IMR-90 (cell line): ENCODE measurements around the gene OR8B4. TPM values are rescaled to one million over a fixed set of nuclear protein-coding genes. Genes with fewer than 3 reads are reported as not detected.

ENCODE experiments used
- ATAC-seq: fragments of 200-7000 bp; cut with Tn5 transposase; 2 replicates; pipeline ENCODE4 v1.9.1; 2020; ENCODE audit warnings: low read depth, mild to moderate bottlenecking, moderate library complexity
- BruUV-seq: library from RNA; stranded (reverse); fragments of 400-500 nt; replicated peaks from 2 replicates; lab custom pipeline; 2021; lab: Mats Ljungman, UMichigan
- CTCF ChIA-PET: fragments of 300-600 bp; formaldehyde crosslinking; extraction: SDS; loops from one replicate; lab custom pipeline; 2021; ENCODE audit warnings: antibody characterized with exemption; lab: Yijun Ruan, JAX
- POLR2A ChIA-PET: fragments of 300-600 bp; sonication (Branson Sonifier 250); formaldehyde crosslinking; loops from one replicate; lab custom pipeline; 2022; ENCODE audit warnings: antibody characterized with exemption; ENCODE audit not compliant: unreplicated experiment; lab: Charles Lee
- DNase-seq: peaks from one replicate; pipeline ENCODE4 v3.0.0; 2013
- H2AFZ ChIP-seq: replicated peaks from 2 replicates; pipeline ENCODE3; 2013; ENCODE audit warnings: low read length, mild to moderate bottlenecking; ENCODE audit not compliant: poor library complexity
- H2AK5ac ChIP-seq: 2 replicates; pipeline ENCODE4 v1.6.1; 2013; ENCODE audit warnings: low read depth, low read length, inconsistent platforms
- H2AK9ac ChIP-seq: replicated peaks from 2 replicates; pipeline ENCODE3; 2013; ENCODE audit warnings: mild to moderate bottlenecking, low read depth, low read length, moderate library complexity; ENCODE audit not compliant: poor library complexity
- H2BK120ac ChIP-seq: 2 replicates; pipeline ENCODE4 v1.6.1; 2013; ENCODE audit warnings: low read depth, low read length, inconsistent platforms
- H2BK15ac ChIP-seq: 3 replicates; pipeline ENCODE4 v1.6.1; 2013; ENCODE audit warnings: low read depth, low read length, inconsistent platforms
- H2BK20ac ChIP-seq: 2 replicates; pipeline ENCODE4 v1.6.1; 2013; ENCODE audit warnings: low read depth, mild to moderate bottlenecking, inconsistent platforms, low read length, moderate library complexity
- H2BK5ac ChIP-seq: 2 replicates; pipeline ENCODE4 v1.6.1; 2013; ENCODE audit warnings: mild to moderate bottlenecking, low read depth, low read length, inconsistent platforms; ENCODE audit not compliant: poor library complexity, severe bottlenecking
- H3K14ac ChIP-seq: replicated peaks from 2 replicates; pipeline ENCODE4 v1.6.1; 2013; ENCODE audit warnings: low read depth, low read length, inconsistent platforms
- H3K18ac ChIP-seq: 2 replicates; pipeline ENCODE4 v1.6.1; 2013; ENCODE audit warnings: low read depth, low read length, control low read depth
- H3K23ac ChIP-seq: 2 replicates; pipeline ENCODE4 v1.6.1; 2013; ENCODE audit warnings: low read depth, low read length, inconsistent platforms
- H3K27ac ChIP-seq: 2 replicates; pipeline ENCODE4 v1.5.1; 2013; ENCODE audit warnings: mild to moderate bottlenecking, control low read depth, low read length; ENCODE audit not compliant: insufficient read depth
- H3K27me3 ChIP-seq: 2 replicates; pipeline ENCODE4 v1.6.1; 2013; ENCODE audit warnings: low read length; ENCODE audit not compliant: control insufficient read depth, insufficient read depth
- H3K36me3 ChIP-seq: 2 replicates; pipeline ENCODE4 v1.6.1; 2013; ENCODE audit warnings: low read length, mixed read lengths; ENCODE audit not compliant: control insufficient read depth, insufficient read depth
- H3K4ac ChIP-seq: 2 replicates; pipeline ENCODE4 v1.6.1; 2013; ENCODE audit warnings: low read depth, low read length, inconsistent platforms
- H3K4me1 ChIP-seq: 2 replicates; pipeline ENCODE4 v1.6.1; 2013; ENCODE audit warnings: low read length, mixed read lengths; ENCODE audit not compliant: control insufficient read depth, insufficient read depth
- H3K4me2 ChIP-seq: 2 replicates; pipeline ENCODE4 v1.6.1; 2013; ENCODE audit warnings: low read depth, mild to moderate bottlenecking, control low read depth, low read length, moderate library complexity
- H3K4me3 ChIP-seq: 2 replicates; pipeline ENCODE4 v1.5.1; 2013; ENCODE audit warnings: low read depth, mild to moderate bottlenecking, control low read depth, low read length, moderate library complexity; ENCODE audit not compliant: insufficient read depth
- H3K56ac ChIP-seq: 2 replicates; pipeline ENCODE4 v1.6.1; 2013; ENCODE audit warnings: low read length, inconsistent platforms; ENCODE audit not compliant: insufficient read depth; ENCODE audit errors: extremely low read depth
- H3K79me1 ChIP-seq, 2 experiments: 2 replicates each; pipeline ENCODE4 v1.6.1; 2013; ENCODE audit warnings: low read length in 2 of 2, inconsistent platforms in 1 of 2, low read depth in 1 of 2
- H3K9ac ChIP-seq: 2 replicates; pipeline ENCODE4 v1.6.1; 2013; ENCODE audit warnings: low read depth, low read length, control low read depth
- H3K9me1 ChIP-seq: 2 replicates; pipeline ENCODE4 v1.6.1; 2013; ENCODE audit warnings: low read length, inconsistent platforms; ENCODE audit not compliant: insufficient read depth
- H3K9me3 ChIP-seq: 2 replicates; pipeline ENCODE4 v1.6.1; 2013; ENCODE audit warnings: low read length; ENCODE audit not compliant: control insufficient read depth, insufficient read depth
- H4K20me1 ChIP-seq: 2 replicates; pipeline ENCODE4 v1.6.1; 2013; ENCODE audit warnings: low read length, inconsistent platforms; ENCODE audit not compliant: insufficient read depth
- H4K5ac ChIP-seq: 2 replicates; pipeline ENCODE4 v1.6.1; 2013; ENCODE audit warnings: mild to moderate bottlenecking, low read depth, low read length, control low read depth
- H4K8ac ChIP-seq, 2 experiments: 2 replicates each; pipeline ENCODE4 v1.6.1; 2013; ENCODE audit warnings: low read depth in 2 of 2, low read length in 2 of 2, control low read depth in 1 of 2, inconsistent platforms in 1 of 2
- H4K91ac ChIP-seq: 2 replicates; pipeline ENCODE4 v1.6.1; 2013; ENCODE audit warnings: low read depth, low read length, inconsistent platforms; ENCODE audit not compliant: insufficient read depth
- BHLHE40 ChIP-seq: fragments of 150-350 bp; IDR thresholded peaks from 2 replicates; pipeline ENCODE4 v1.6.1; 2016; ENCODE audit warnings: mild to moderate bottlenecking, low read depth, low read length
- CEBPB ChIP-seq: IDR thresholded peaks from 2 replicates; pipeline ENCODE4 v1.6.1; 2012; ENCODE audit warnings: low read depth, low read length, improper control_type of control experiment
- CHD1 ChIP-seq: IDR thresholded peaks from 2 replicates; pipeline ENCODE4 v1.6.1; 2012; ENCODE audit warnings: low read depth, low read length, improper control_type of control experiment
- ELK1 ChIP-seq: fragments of 150-350 bp; IDR thresholded peaks from 2 replicates; pipeline ENCODE4 v1.6.1; 2016; ENCODE audit warnings: low read depth, mild to moderate bottlenecking, low read length, moderate library complexity, borderline replicate concordance
- FOS ChIP-seq: fragments of 150-350 bp; IDR thresholded peaks from 2 replicates; pipeline ENCODE4 v1.6.1; 2016; ENCODE audit warnings: low read depth, low read length
- MAFK ChIP-seq: IDR thresholded peaks from 2 replicates; pipeline ENCODE4 v1.6.1; 2012; ENCODE audit warnings: low read depth, low read length, improper control_type of control experiment
- MAZ ChIP-seq: IDR thresholded peaks from 2 replicates; pipeline ENCODE4 v1.6.1; 2012; ENCODE audit warnings: low read depth, mild to moderate bottlenecking, low read length, improper control_type of control experiment, moderate library complexity, borderline replicate concordance
- MXI1 ChIP-seq: IDR thresholded peaks from 2 replicates; pipeline ENCODE4 v1.6.1; 2012; ENCODE audit warnings: low read depth, mild to moderate bottlenecking, low read length, moderate library complexity, borderline replicate concordance
- NFE2L2 ChIP-seq: fragments of 150-350 bp; IDR thresholded peaks from 2 replicates; pipeline ENCODE4 v1.6.1; 2016; ENCODE audit warnings: low read depth, mild to moderate bottlenecking, low read length
- POLR2A ChIP-seq: IDR thresholded peaks from 2 replicates; pipeline ENCODE4 v1.6.1; 2012; ENCODE audit warnings: mild to moderate bottlenecking, low read depth, low read length
- RAD21 ChIP-seq: IDR thresholded peaks from 2 replicates; pipeline ENCODE4 v1.6.1; 2012; ENCODE audit warnings: low read length, improper control_type of control experiment
- RCOR1 ChIP-seq: IDR thresholded peaks from 2 replicates; pipeline ENCODE4 v1.6.1; 2012; ENCODE audit warnings: mild to moderate bottlenecking, low read length, improper control_type of control experiment; ENCODE audit not compliant: insufficient replicate concordance
- RFX5 ChIP-seq: IDR thresholded peaks from 2 replicates; pipeline ENCODE4 v1.8.0; 2012; ENCODE audit warnings: low read depth, mild to moderate bottlenecking, low read length, moderate library complexity
- SMC3 ChIP-seq: fragments of 150-350 bp; IDR thresholded peaks from 2 replicates; pipeline ENCODE4 v1.6.1; 2016; ENCODE audit warnings: low read depth, mild to moderate bottlenecking, antibody characterized with exemption, low read length, moderate library complexity
- USF2 ChIP-seq: fragments of 150-350 bp; IDR thresholded peaks from 2 replicates; pipeline ENCODE4 v1.6.1; 2017; ENCODE audit warnings: mild to moderate bottlenecking, antibody characterized with exemption, low read length, low read depth
- dilution Hi-C: fragments of 300-500 bp; cut with HindIII; formaldehyde crosslinking; loops from one replicate; pipeline ENCODE4 v1.14.3; 2018; ENCODE audit warnings: low sequenced_read_pairs; ENCODE audit not compliant: unreplicated experiment
- in situ Hi-C: fragments of 300-500 bp; cut with MboI; formaldehyde crosslinking; loops from 3 replicates; pipeline ENCODE4 v1.14.3; 2019; ENCODE audit warnings: low sequenced_read_pairs, inconsistent platforms, mixed read lengths
- intact Hi-C: fragments of 100-400 bp; cut with micrococcal nuclease; formaldehyde crosslinking; loops from 2 replicates; pipeline ENCODE4 v1.10.0; 2022
- polyA plus RNA-seq, 3 experiments: library from polyadenylated mRNA; depleted of rRNA; stranded (reverse); fragments of >200 nt; gene quantifications; 2 replicates each; pipeline ENCODE4 v1.2.3, GENCODE V29; 2012; ENCODE audit warnings: low replicate concordance in 1 of 3
- total RNA-seq: library from RNA; depleted of rRNA; stranded (reverse); fragments of >200 nt; gene quantifications from 2 replicates; pipeline ENCODE4 v1.2.3, GENCODE V29; 2012
- TF ChIP-seq, protein P1 (sequence below): conservative IDR thresholded peaks from 2 replicates; pipeline ENCODE4 v1.5.1; 2012; ENCODE audit warnings: mild to moderate bottlenecking, low read depth, low read length, improper control_type of control experiment

Gene OR8B4
- total and polyA plus RNA-seq, 2 of the 4 experiments (the other 2 are of a cell fraction), result not detected

- intact Hi-C loops, result no loop called here
Observed at GRCh38 chr11:124398924-124399323, 25.7 kb downstream of the OR8B4 start, which contains the start of gene OR8B3. TSS of gene OR8B3 (minus strand) at chr11:124399024. CDS start at chr11:124397351, 1,673 bp downstream.

More at GRCh38 chr11:124398924-124399323, 25.7 kb downstream of the OR8B4 start, which contains the start of gene OR8B3:
- Histone ChIP-seq H2AFZ (no peak within 1 kb of the TSS), H2BK120ac (no peak within 1 kb of the TSS), H2BK20ac (no peak within 1 kb of the TSS), H3K27ac (no peak within 1 kb of the TSS), H2AK5ac (no peak within 1 kb of the TSS), H4K8ac (no peak within 1 kb of the TSS), H2BK5ac (no peak within 1 kb of the TSS), H3K18ac (no peak within 1 kb of the TSS), H3K9me3 (no peaks in the 10 kb centered on the region), H3K4ac (no peak within 1 kb of the TSS), H4K91ac (no peak within 1 kb of the TSS), H3K4me1 (no peaks in the 10 kb centered on the region), H4K5ac (no peak within 1 kb of the TSS), H3K9ac (no peak within 1 kb of the TSS), H2AK9ac (no peak within 1 kb of the TSS), H3K36me3 (no peaks in the 10 kb centered on the region), H3K14ac (no peak within 1 kb of the TSS), H3K4me3 (no peak within 1 kb of the TSS), H2BK15ac (no peak within 1 kb of the TSS), H3K79me1 (no peaks in the 10 kb centered on the region), H4K20me1 (no peaks in the 10 kb centered on the region), H3K56ac (no peak within 1 kb of the TSS), H3K9me1 (no peaks in the 10 kb centered on the region), H3K4me2 (no peak within 1 kb of the TSS), H3K27me3 (no peaks in the 10 kb centered on the region; the same call in 1 of the 2 replicates), H3K23ac (no peak within 1 kb of the TSS)
- TF ChIP-seq CEBPB, result no peak
- TF ChIP-seq MAZ, result no peak
- no peak for TF ChIP-seq FOS
- TF ChIP-seq, protein P1, sequence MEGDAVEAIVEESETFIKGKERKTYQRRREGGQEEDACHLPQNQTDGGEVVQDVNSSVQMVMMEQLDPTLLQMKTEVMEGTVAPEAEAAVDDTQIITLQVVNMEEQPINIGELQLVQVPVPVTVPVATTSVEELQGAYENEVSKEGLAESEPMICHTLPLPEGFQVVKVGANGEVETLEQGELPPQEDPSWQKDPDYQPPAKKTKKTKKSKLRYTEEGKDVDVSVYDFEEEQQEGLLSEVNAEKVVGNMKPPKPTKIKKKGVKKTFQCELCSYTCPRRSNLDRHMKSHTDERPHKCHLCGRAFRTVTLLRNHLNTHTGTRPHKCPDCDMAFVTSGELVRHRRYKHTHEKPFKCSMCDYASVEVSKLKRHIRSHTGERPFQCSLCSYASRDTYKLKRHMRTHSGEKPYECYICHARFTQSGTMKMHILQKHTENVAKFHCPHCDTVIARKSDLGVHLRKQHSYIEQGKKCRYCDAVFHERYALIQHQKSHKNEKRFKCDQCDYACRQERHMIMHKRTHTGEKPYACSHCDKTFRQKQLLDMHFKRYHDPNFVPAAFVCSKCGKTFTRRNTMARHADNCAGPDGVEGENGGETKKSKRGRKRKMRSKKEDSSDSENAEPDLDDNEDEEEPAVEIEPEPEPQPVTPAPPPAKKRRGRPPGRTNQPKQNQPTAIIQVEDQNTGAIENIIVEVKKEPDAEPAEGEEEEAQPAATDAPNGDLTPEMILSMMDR, result no peak
- no peak for TF ChIP-seq BHLHE40
- TF ChIP-seq NFE2L2, result no peak
- no peak for TF ChIP-seq POLR2A
- no peak for TF ChIP-seq MXI1
- TF ChIP-seq RAD21, result no peak
- TF ChIP-seq CHD1, result no peak
- TF ChIP-seq SMC3, result no peak
- no peak for TF ChIP-seq MAFK
- TF ChIP-seq ELK1, result no peak
- no peak for TF ChIP-seq RFX5
- no peak for TF ChIP-seq USF2
- TF ChIP-seq RCOR1, result no peak
- DNase-seq (no peak), ATAC-seq (no peak)
- BruUV-seq, result no TSS peak
- POLR2A ChIA-PET, result no interaction called here
- CTCF ChIA-PET, result no interaction called here
- dilution Hi-C loops, result no loop called here
- in situ Hi-C loops, result no loop called here
